ENCODE measurements around the gene WWOX.

The WWOX gene

GRCh38 chr16:78465730-78466129 is 366.3 kb downstream of the WWOX start:
- no peak overlapping the region for H3K27ac ChIP-seq
- H3K79me2 ChIP-seq (ENCODE audit: insufficient read depth, low read depth): no peaks in the 10 kb centered on the region
- H3K27me3 ChIP-seq (ENCODE audit: insufficient read depth, low read depth): no peaks in the 10 kb centered on the region
- H4K20me1 ChIP-seq (ENCODE audit: insufficient read depth): no peaks in the 10 kb centered on the region
- H3K36me3 ChIP-seq (ENCODE audit: insufficient read depth): no peaks in the 10 kb centered on the region
- no peak overlapping the region for H3K9ac ChIP-seq
- H3K4me3 ChIP-seq (IDR thresholded peaks at IDR 0.05; ENCODE audit: insufficient read depth, low read depth, low read length): no peak overlapping the region
- no peak overlapping the region for H2AFZ ChIP-seq (ENCODE audit: low read depth)
- H3K4me1 ChIP-seq (ENCODE audit: low read depth, poor library complexity, severe bottlenecking): no peaks in the 10 kb centered on the region
- TF ChIP-seq CTCF (conservative IDR thresholded peaks at IDR 0.05; ENCODE audit: low read depth, low read length): no peak
- no peak overlapping the region for H3K4me2 ChIP-seq

- Histone ChIP-seq H3K79me2 (ENCODE audit: insufficient read depth, low read depth) (no peaks in the 10 kb centered on the region), H2AFZ (ENCODE audit: low read depth) (no peak overlapping the region), H3K36me3 (ENCODE audit: insufficient read depth) (no peaks in the 10 kb centered on the region), H3K9ac (no peak overlapping the region), H3K4me3 (IDR thresholded peaks at IDR 0.05; ENCODE audit: insufficient read depth, low read depth, low read length) (no peak overlapping the region), H3K4me2 (no peak overlapping the region), H3K4me1 (ENCODE audit: low read depth, poor library complexity, severe bottlenecking) (no peaks in the 10 kb centered on the region), H3K27me3 (ENCODE audit: insufficient read depth, low read depth) (no peaks in the 10 kb centered on the region), H4K20me1 (ENCODE audit: insufficient read depth) (no peaks in the 10 kb centered on the region), H3K27ac (no peak overlapping the region)
- TF ChIP-seq CTCF (conservative IDR thresholded peaks at IDR 0.05; ENCODE audit: low read depth, low read length): no peak
Observed at GRCh38 chr16:78469787-78470186, 370.3 kb downstream of the WWOX start.

GRCh38 chr16:78473031-78473699 is 373.7 kb downstream of the WWOX start:
- no peak overlapping the region for H3K27ac ChIP-seq
- no peak overlapping the region for H3K4me3 ChIP-seq (IDR thresholded peaks at IDR 0.05; ENCODE audit: insufficient read depth, low read depth, low read length)
- no peak for TF ChIP-seq CTCF (conservative IDR thresholded peaks at IDR 0.05; ENCODE audit: low read depth, low read length)
- H3K79me2 ChIP-seq (ENCODE audit: insufficient read depth, low read depth): no peaks in the 10 kb centered on the region
- H4K20me1 ChIP-seq (ENCODE audit: insufficient read depth): no peaks in the 10 kb centered on the region
- no peaks in the 10 kb centered on the region for H3K27me3 ChIP-seq (ENCODE audit: insufficient read depth, low read depth)
- no peak overlapping the region for H3K4me2 ChIP-seq
- H3K4me1 ChIP-seq (ENCODE audit: low read depth, poor library complexity, severe bottlenecking): no peaks in the 10 kb centered on the region
- no peak overlapping the region for H3K9ac ChIP-seq
- no peaks in the 10 kb centered on the region for H3K36me3 ChIP-seq (ENCODE audit: insufficient read depth)
- no peak overlapping the region for H2AFZ ChIP-seq (ENCODE audit: low read depth)

- Histone ChIP-seq H3K27me3 (ENCODE audit: insufficient read depth, low read depth) (no peaks in the 10 kb centered on the region), H3K36me3 (ENCODE audit: insufficient read depth) (no peaks in the 10 kb centered on the region), H3K27ac (no peak overlapping the region)
Observed at GRCh38 chr16:78474762-78475161, 375.3 kb downstream of the WWOX start.

More at GRCh38 chr16:78474762-78475161, 375.3 kb downstream of the WWOX start:
- Histone ChIP-seq H3K4me2 (no peak overlapping the region), H2AFZ (ENCODE audit: low read depth) (no peak overlapping the region), H3K4me1 (ENCODE audit: low read depth, poor library complexity, severe bottlenecking) (no peaks in the 10 kb centered on the region), H3K79me2 (ENCODE audit: insufficient read depth, low read depth) (no peaks in the 10 kb centered on the region), H3K9ac (no peak overlapping the region), H3K4me3 (IDR thresholded peaks at IDR 0.05; ENCODE audit: insufficient read depth, low read depth, low read length) (no peak overlapping the region), H4K20me1 (ENCODE audit: insufficient read depth) (no peaks in the 10 kb centered on the region)
- no peak for TF ChIP-seq CTCF (conservative IDR thresholded peaks at IDR 0.05; ENCODE audit: low read depth, low read length)

All from KMS-11 (cell line).